Common myeloid progenitor, CD34-positive (primary cell): Measurements from ENCODE around the gene PPP1R17.

Experiments used
- CTCF ChIA-PET: fragments of 350-600 bp; sonication (Branson Sonifier 250); formaldehyde crosslinking; loops from one replicate; lab custom pipeline; 2021; ENCODE audit warnings: antibody characterized with exemption; lab: Charles Lee
- POLR2A ChIA-PET: fragments of 350-600 bp; sonication (Branson Sonifier 250); formaldehyde crosslinking; loops from one replicate; lab custom pipeline; 2021; ENCODE audit warnings: antibody characterized with exemption; lab: Charles Lee
- DNase-seq, 3 donors: peaks; one replicate each; pipeline versions ENCODE4 v3.0.0 to v3.0.0-alpha.2; 2013
- H3K27ac ChIP-seq, 2 experiments: 1 replicate in 1 of 2; 2 replicates in 1 of 2; pipeline ENCODE4 v1.7.0; 2013; ENCODE audit warnings: inconsistent platforms in 2 of 2, low read length in 2 of 2, mild to moderate bottlenecking in 2 of 2, low read depth in 1 of 2, moderate library complexity in 1 of 2; ENCODE audit not compliant: severe bottlenecking in 2 of 2, insufficient read depth in 1 of 2, poor library complexity in 1 of 2
- H3K27me3 ChIP-seq, 5 experiments: replicated peaks in 2 of 5; 1 replicate in 3 of 5; 2 replicates in 2 of 5; pipeline versions ENCODE4 v1.6.1 to v1.7.0; 2013; ENCODE audit warnings: low read length in 4 of 5, mild to moderate bottlenecking in 2 of 5, moderate library complexity in 2 of 5, inconsistent platforms in 1 of 5; ENCODE audit not compliant: insufficient read depth in 5 of 5, control insufficient read depth in 4 of 5
- H3K36me3 ChIP-seq, 4 experiments: 1 replicate in 2 of 4; 2 replicates in 2 of 4; pipeline versions ENCODE4 v1.6.1 to v1.7.0; 2013; ENCODE audit warnings: low read length in 3 of 4, control low read depth in 1 of 4, mild to moderate bottlenecking in 1 of 4; ENCODE audit not compliant: control insufficient read depth in 4 of 4, insufficient read depth in 4 of 4
- H3K4me1 ChIP-seq, 4 experiments: 1 replicate in 3 of 4; 2 replicates in 1 of 4; pipeline versions ENCODE4 v1.6.1 to v1.7.1; 2013; ENCODE audit warnings: low read length in 3 of 4, mild to moderate bottlenecking in 3 of 4, control low read depth in 1 of 4, inconsistent platforms in 1 of 4, moderate library complexity in 1 of 4; ENCODE audit not compliant: control insufficient read depth in 4 of 4, insufficient read depth in 4 of 4; ENCODE audit errors: control extremely low read depth in 1 of 4
- H3K4me3 ChIP-seq, 7 experiments: 1 replicate in 4 of 7; 2 replicates in 3 of 7; pipeline versions ENCODE4 v1.5.1 to v1.7.0; 2013; ENCODE audit warnings: mild to moderate bottlenecking in 7 of 7, low read length in 6 of 7, moderate library complexity in 6 of 7, inconsistent platforms in 2 of 7, low read depth in 2 of 7, control low read depth in 1 of 7; ENCODE audit not compliant: insufficient read depth in 4 of 7, control insufficient read depth in 1 of 7; ENCODE audit errors: extremely low read depth in 1 of 7
- H3K9me3 ChIP-seq, 5 experiments: 1 replicate in 4 of 5; 2 replicates in 1 of 5; pipeline versions ENCODE4 v1.6.1 to v1.7.1; 2013; ENCODE audit warnings: low read length in 4 of 5, mild to moderate bottlenecking in 2 of 5, inconsistent platforms in 1 of 5, low read depth in 1 of 5, moderate library complexity in 1 of 5; ENCODE audit not compliant: control insufficient read depth in 4 of 5, insufficient read depth in 2 of 5; ENCODE audit errors: control extremely low read depth in 1 of 5
- WGBS: methylation state at CpG from one replicate; pipeline ENCODE4 v1.1.5; 2013; ENCODE audit not compliant: insufficient coverage; 5-methylcytosine and 5-hydroxymethylcytosine counted together

Gene PPP1R17

GRCh38 chr7:31724696-31725095, 37.7 kb downstream of the PPP1R17 start:
- Histone ChIP-seq H3K27ac (no peak overlapping the region), H3K4me1 (no peaks in the 10 kb centered on the region), H3K9me3 (no peaks in the 10 kb centered on the region), H3K27me3 (peaks cover 0 to 6% (median 0%) of the 10 kb centered on the region in 5 experiments), H3K36me3 (no peaks in the 10 kb centered on the region), H3K4me3 (no peak overlapping the region)
- POLR2A ChIA-PET = no interaction called here
- WGBS = no CpG with 5 or more reads among the region's 3 CpGs
- no peak for DNase-seq
- CTCF ChIA-PET = interaction anchor here (1.6 kb wide), 1 partner anchor 13 kb away, joined by 4 read pairs; no protein-coding TSS in a partner anchor

GRCh38 chr7:31729195-31729804, 42.3 kb downstream of the PPP1R17 start:
- Histone ChIP-seq H3K27me3 (peaks cover 0 to 4% (median 0%) of the 10 kb centered on the region in 5 experiments), H3K4me1 (no peaks in the 10 kb centered on the region), H3K4me3 (no peak overlapping the region), H3K27ac (no peak overlapping the region), H3K9me3 (no peaks in the 10 kb centered on the region), H3K36me3 (no peaks in the 10 kb centered on the region)
- no peak for DNase-seq
- WGBS = no CpG with 5 or more reads among the region's 3 CpGs
- ChIA-PET POLR2A (no interaction called here), CTCF (interaction anchor here (1.2 kb wide), 1 partner anchor 476 kb away, joined by 3 read pairs; no protein-coding TSS in a partner anchor)

GRCh38 chr7:31734456-31734855, 47.4 kb downstream of the PPP1R17 start:
- no peak for DNase-seq
- Histone ChIP-seq H3K27ac (no peak overlapping the region), H3K4me3 (no peak overlapping the region), H3K27me3 (peaks cover 0 to 2% (median 0%) of the 10 kb centered on the region in 5 experiments), H3K36me3 (no peaks in the 10 kb centered on the region), H3K4me1 (no peaks in the 10 kb centered on the region), H3K9me3 (no peaks in the 10 kb centered on the region)
- ChIA-PET CTCF (no interaction called here), POLR2A (interaction anchor here (0.7 kb wide), 1 partner anchor 12 kb away, joined by 3 read pairs; no protein-coding TSS in a partner anchor)
- 63% methylated on average over 3 of the region's 5 CpGs for WGBS

- no peak overlapping the region for H3K4me3 ChIP-seq
- ChIA-PET CTCF (interaction anchor here (1.0 to 5.5 kb wide), 3 partner anchors 87 to 473 kb away, joined by 3 to 25 read pairs (median 3); no protein-coding TSS in a partner anchor), POLR2A (no interaction called here)
- H3K9me3 ChIP-seq = no peaks in the 10 kb centered on the region
- no peak overlapping the region for H3K27ac ChIP-seq
- H3K4me1 ChIP-seq = no peaks in the 10 kb centered on the region
- no peaks in the 10 kb centered on the region for H3K36me3 ChIP-seq
- DNase-seq = peak; percentile 23 to 56 (median 43)
- H3K27me3 ChIP-seq = peaks cover 0 to 5% (median 0%) of the 10 kb centered on the region in 5 experiments
- 68% methylated on average over 8 of the region's 11 CpGs for WGBS
These were observed 49.3 kb downstream of the PPP1R17 start for GRCh38 chr7:31735991-31736982.

- CTCF ChIA-PET = interaction anchor here (1.1 to 5.5 kb wide), 3 partner anchors 463 to 613 kb away, joined by 3 to 25 read pairs (median 6); no protein-coding TSS in a partner anchor
- H3K27ac ChIP-seq = no peak overlapping the region
These were observed 54.8 kb downstream of the PPP1R17 start for GRCh38 chr7:31741852-31742251.

GRCh38 chr7:31744294-31744874, 57.4 kb downstream of the PPP1R17 start:
- H3K36me3 ChIP-seq = no peaks in the 10 kb centered on the region
- peaks cover 0 to 15% (median 0%) of the 10 kb centered on the region in 5 experiments for H3K27me3 ChIP-seq
- ChIA-PET CTCF (interaction anchor here (0.7 to 5.4 kb wide), 9 partner anchors 10 to 641 kb away, joined by 3 to 84 read pairs (median 5); no protein-coding TSS in a partner anchor), POLR2A (no interaction called here)
- H3K9me3 ChIP-seq = no peaks in the 10 kb centered on the region
- 0% methylated on average over 3 of the region's 4 CpGs for WGBS
- no peak overlapping the region for H3K27ac ChIP-seq
- H3K4me1 ChIP-seq = no peaks in the 10 kb centered on the region
- H3K4me3 ChIP-seq = no peak overlapping the region
- peak; percentile 67 to 87 (median 83) for DNase-seq

More at GRCh38 chr7:31741852-31742251, 54.8 kb downstream of the PPP1R17 start:
- no peak for DNase-seq
- Histone ChIP-seq H3K36me3 (no peaks in the 10 kb centered on the region), H3K9me3 (no peaks in the 10 kb centered on the region), H3K4me1 (no peaks in the 10 kb centered on the region), H3K4me3 (no peak overlapping the region), H3K27me3 (peaks cover 0 to 15% (median 0%) of the 10 kb centered on the region in 5 experiments)
- POLR2A ChIA-PET = no interaction called here
- WGBS = 100% methylated on average over 3 of the region's 4 CpGs
